Measurements from ENCODE around the gene FILIP1. TPM values are rescaled to one million over a fixed set of nuclear protein-coding genes. Genes with fewer than 3 reads are reported as not detected.
A peak's percentile ranks its signal among the peaks of the same experiment; 100 is the strongest.

FILIP1 gene
- total RNA-seq, 6 donors from 2014 or later = 16.7 to 31.7 (median 21.7) TPM

DNA sequence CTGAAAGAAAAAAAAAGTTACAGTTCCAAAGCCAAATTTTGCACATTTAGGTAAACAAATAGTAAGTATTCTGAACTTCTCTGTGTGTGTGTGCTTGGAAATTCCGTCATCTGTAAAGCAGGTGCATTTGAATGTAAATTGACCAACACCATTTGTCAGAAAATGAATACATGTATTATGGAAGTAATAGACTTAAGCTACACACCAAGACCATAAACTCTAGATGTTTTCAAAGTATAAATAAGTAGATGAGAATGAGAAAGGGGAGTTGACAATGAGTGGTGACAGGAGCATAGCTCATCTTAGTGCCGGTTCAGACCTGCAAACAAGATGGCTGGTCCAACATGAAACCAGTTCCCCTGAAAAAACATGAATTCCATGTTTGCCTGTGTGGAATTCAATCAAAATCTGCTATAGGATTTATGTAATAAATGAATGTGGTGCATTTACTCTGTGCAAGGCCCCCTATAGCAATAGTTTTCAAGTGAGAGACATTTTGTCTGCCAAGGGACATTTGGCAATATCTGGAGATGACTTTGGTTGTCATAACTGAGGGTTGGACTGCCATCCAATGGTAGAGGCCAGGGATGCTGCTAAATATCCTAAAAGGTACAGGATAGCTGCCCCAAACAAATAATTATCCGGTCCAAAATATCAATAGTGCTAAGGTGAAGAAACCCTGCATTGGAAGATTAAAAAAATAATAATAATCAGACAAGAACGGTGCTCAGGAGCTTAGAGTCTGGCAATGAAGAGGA, 11.0 kb upstream of the FILIP1 start:
- Histone ChIP-seq H3K27ac (no peak overlapping the region), H3K9me3 (no peaks in the 10 kb centered on the region), H3K4me3 (no peak overlapping the region), H3K4me1 (no peaks in the 10 kb centered on the region), H3K27me3 (no peaks in the 10 kb centered on the region), H3K36me3 (no peaks in the 10 kb centered on the region)
- ATAC-seq (ENCODE audit: low FRiP score in 2 of 2) = peak in 1 of 2 donors; percentile 61
- no peak for DNase-seq
- WGBS, 2 donors = 86 to 89% methylated on average over 4 of the region's 4 CpGs
- no peak for TF ChIP-seq POLR2A (IDR thresholded peaks at IDR 0.05)
- TF ChIP-seq POLR2AphosphoS5 (IDR thresholded peaks at IDR 0.05) = no peak
- TF ChIP-seq, protein P1, sequence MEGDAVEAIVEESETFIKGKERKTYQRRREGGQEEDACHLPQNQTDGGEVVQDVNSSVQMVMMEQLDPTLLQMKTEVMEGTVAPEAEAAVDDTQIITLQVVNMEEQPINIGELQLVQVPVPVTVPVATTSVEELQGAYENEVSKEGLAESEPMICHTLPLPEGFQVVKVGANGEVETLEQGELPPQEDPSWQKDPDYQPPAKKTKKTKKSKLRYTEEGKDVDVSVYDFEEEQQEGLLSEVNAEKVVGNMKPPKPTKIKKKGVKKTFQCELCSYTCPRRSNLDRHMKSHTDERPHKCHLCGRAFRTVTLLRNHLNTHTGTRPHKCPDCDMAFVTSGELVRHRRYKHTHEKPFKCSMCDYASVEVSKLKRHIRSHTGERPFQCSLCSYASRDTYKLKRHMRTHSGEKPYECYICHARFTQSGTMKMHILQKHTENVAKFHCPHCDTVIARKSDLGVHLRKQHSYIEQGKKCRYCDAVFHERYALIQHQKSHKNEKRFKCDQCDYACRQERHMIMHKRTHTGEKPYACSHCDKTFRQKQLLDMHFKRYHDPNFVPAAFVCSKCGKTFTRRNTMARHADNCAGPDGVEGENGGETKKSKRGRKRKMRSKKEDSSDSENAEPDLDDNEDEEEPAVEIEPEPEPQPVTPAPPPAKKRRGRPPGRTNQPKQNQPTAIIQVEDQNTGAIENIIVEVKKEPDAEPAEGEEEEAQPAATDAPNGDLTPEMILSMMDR (IDR thresholded peaks at IDR 0.05) = peak in 1 of 6 experiments; percentile 19

GRCh38 chr6:75503291-75503690, 9.7 kb upstream of the FILIP1 start:
- no peaks in the 10 kb centered on the region for H3K9me3 ChIP-seq
- H3K4me3 ChIP-seq = no peak overlapping the region
- H3K4me1 ChIP-seq = no peaks in the 10 kb centered on the region
- H3K27me3 ChIP-seq = no peaks in the 10 kb centered on the region
- 74 to 78% methylated on average over 2 of the region's 2 CpGs for WGBS, 2 donors
- TF ChIP-seq, protein P1 (IDR thresholded peaks at IDR 0.05) = no peak
- TF ChIP-seq EP300 (IDR thresholded peaks at IDR 0.05) (no peak), POLR2AphosphoS5 (IDR thresholded peaks at IDR 0.05) (no peak), POLR2A (IDR thresholded peaks at IDR 0.05) (no peak)
- H3K36me3 ChIP-seq = no peaks in the 10 kb centered on the region
- no peak for ATAC-seq (ENCODE audit: low FRiP score in 2 of 2)
- no peak for DNase-seq
- no peak overlapping the region for H3K27ac ChIP-seq

- TF ChIP-seq POLR2A (IDR thresholded peaks at IDR 0.05) (no peak), EP300 (IDR thresholded peaks at IDR 0.05) (no peak), POLR2AphosphoS5 (IDR thresholded peaks at IDR 0.05) (no peak)
- TF ChIP-seq, protein P1 (IDR thresholded peaks at IDR 0.05) = no peak
- H3K27ac ChIP-seq = no peak overlapping the region
- no peak for ATAC-seq (ENCODE audit: low FRiP score in 2 of 2)
- DNase-seq = no peak
- no peak overlapping the region for H3K4me3 ChIP-seq
- H3K36me3 ChIP-seq = no peaks in the 10 kb centered on the region
- 80 to 84% methylated on average over 3 of the region's 3 CpGs for WGBS, 2 donors
- H3K27me3 ChIP-seq = no peaks in the 10 kb centered on the region
- H3K4me1 ChIP-seq = no peaks in the 10 kb centered on the region
- H3K9me3 ChIP-seq = no peaks in the 10 kb centered on the region
Observed at GRCh38 chr6:75502884-75503283, 9.3 kb upstream of the FILIP1 start.

DNA sequence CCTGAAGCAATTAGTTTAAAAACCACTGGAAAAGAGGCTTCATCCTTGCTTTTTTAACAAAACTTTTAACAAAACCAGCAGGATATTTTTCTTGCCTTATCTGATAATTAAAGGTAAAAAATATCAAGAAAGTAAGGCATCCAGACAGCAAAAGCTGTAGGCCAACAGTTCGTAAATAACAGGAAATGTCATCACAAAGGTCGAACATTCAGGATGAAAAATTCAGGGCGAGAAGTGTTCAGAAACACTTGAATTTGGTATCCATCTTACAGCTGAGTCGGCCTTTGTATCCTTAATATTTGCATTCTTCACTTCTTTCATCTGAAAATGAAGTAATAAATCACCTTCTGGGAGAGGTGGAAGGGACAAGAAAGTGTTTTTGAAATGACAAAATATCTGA, 8.2 kb upstream of the FILIP1 start:
- 63 to 75% methylated on average over 4 of the region's 4 CpGs for WGBS, 2 donors
- DNase-seq = no peak
- H3K4me1 ChIP-seq = no peaks in the 10 kb centered on the region
- H3K36me3 ChIP-seq = no peaks in the 10 kb centered on the region
- H3K27ac ChIP-seq = no peak overlapping the region
- no peak overlapping the region for H3K4me3 ChIP-seq
- no peak for ATAC-seq (ENCODE audit: low FRiP score in 2 of 2)
- TF ChIP-seq, protein P1 (IDR thresholded peaks at IDR 0.05) = no peak
- TF ChIP-seq EP300 (IDR thresholded peaks at IDR 0.05) = no peak
- H3K27me3 ChIP-seq = no peaks in the 10 kb centered on the region
- H3K9me3 ChIP-seq = no peaks in the 10 kb centered on the region

GRCh38 chr6:75499640-75500039, 6.0 kb upstream of the FILIP1 start:
- 77 to 85% methylated on average over 4 of the region's 4 CpGs for WGBS, 2 donors
- ATAC-seq (ENCODE audit: low FRiP score in 2 of 2) (no peak), DNase-seq (no peak)
- no peaks in the 10 kb centered on the region for H3K36me3 ChIP-seq
- no peak overlapping the region for H3K27ac ChIP-seq
- no peak overlapping the region for H3K4me3 ChIP-seq
- TF ChIP-seq EP300 (IDR thresholded peaks at IDR 0.05) (no peak), POLR2AphosphoS5 (IDR thresholded peaks at IDR 0.05) (no peak), POLR2A (IDR thresholded peaks at IDR 0.05) (no peak)
- TF ChIP-seq, protein P1 (IDR thresholded peaks at IDR 0.05) = no peak
- H3K9me3 ChIP-seq = no peaks in the 10 kb centered on the region
- H3K4me1 ChIP-seq = peaks cover 0 to 4% (median 2%) of the 10 kb centered on the region in 4 donors
- no peaks in the 10 kb centered on the region for H3K27me3 ChIP-seq

Data from upper lobe of left lung (tissue), 6 donors.